Retinal pigment epithelial cell (primary cell): ENCODE results near the gene SCYL2.
"Not testable (repeated sequence)": the region's sequence is repeated elsewhere in the genome, so short reads cannot be mapped to it uniquely, and the experiment has no call there.

Experiments used
- DNase-seq: peaks from one replicate; pipeline ENCODE4 v3.0.0-alpha.2; 2010; ENCODE audit warnings: low read depth
- H3K4me3 ChIP-seq: 2 replicates; pipeline ENCODE4 v1.5.1; 2011; ENCODE audit warnings: mild to moderate bottlenecking, low read length, control low read depth, moderate library complexity
- CTCF ChIP-seq: conservative IDR thresholded peaks from 2 replicates; pipeline ENCODE4 v1.5.1; 2011; ENCODE audit warnings: low read depth, low read length, control low read depth, inconsistent platforms

Gene SCYL2

GRCh38 chr12:100249941-100250340 is 17.0 kb upstream of the SCYL2 start:
- TF ChIP-seq CTCF, result no peak
- H3K4me3 ChIP-seq, result no peak overlapping the region
- no peak for DNase-seq

- no peak for TF ChIP-seq CTCF
- no peak overlapping the region for H3K4me3 ChIP-seq
- DNase-seq, result no peak
Observed at GRCh38 chr12:100251917-100252316, 15.1 kb upstream of the SCYL2 start.

GRCh38 chr12:100253437-100253836 is 13.5 kb upstream of the SCYL2 start:
- no peak for TF ChIP-seq CTCF
- H3K4me3 ChIP-seq, result no peak overlapping the region
- no peak for DNase-seq

- no peak overlapping the region for H3K4me3 ChIP-seq
- no peak for DNase-seq
- no peak for TF ChIP-seq CTCF
Observed at GRCh38 chr12:100254876-100255275, 12.1 kb upstream of the SCYL2 start.

- H3K4me3 ChIP-seq, result no peak overlapping the region
- no peak for TF ChIP-seq CTCF
- DNase-seq, result no peak
Observed at GRCh38 chr12:100258127-100258526, 8.8 kb upstream of the SCYL2 start.

- no peak for DNase-seq
- no peak for TF ChIP-seq CTCF
- H3K4me3 ChIP-seq, result no peak overlapping the region
Observed at GRCh38 chr12:100263131-100263530, 3.8 kb upstream of the SCYL2 start.

- not testable (repeated sequence) for DNase-seq, H3K4me3 ChIP-seq
Observed at GRCh38 chr12:100265107-100265506, 1.9 kb upstream of the SCYL2 start.
